HUDEP-2 (cell line): ENCODE results near the gene IRS1.

Source experiments
- DNase-seq, 76 experiments: peaks; one replicate each; lab custom pipeline; 2025; ENCODE audit not compliant: unreplicated experiment in 76 of 76; lab: John Stamatoyannopoulos, UW

The IRS1 gene

GRCh38 chr2:226793646-226794045 lies 6.0 kb downstream of the IRS1 start:
- DNase-seq = no peak

GRCh38 chr2:226792155-226792881 lies 7.3 kb downstream of the IRS1 start:
- no peak for DNase-seq

- peak in 75 of 76 experiments; percentile 28 to 91 (median 82) for DNase-seq
Observed at GRCh38 chr2:226791487-226792081, 8.0 kb downstream of the IRS1 start.

- DNase-seq = peak in 22 of 76 experiments; percentile 7 to 69 (median 42)
Observed at GRCh38 chr2:226791056-226791486, 8.5 kb downstream of the IRS1 start.

GRCh38 chr2:226790431-226790830 lies 9.2 kb downstream of the IRS1 start:
- DNase-seq = no peak

- no peak for DNase-seq
Observed at GRCh38 chr2:226790011-226790410, 9.6 kb downstream of the IRS1 start.

- no peak for DNase-seq
Observed at GRCh38 chr2:226788881-226789490, 10.6 kb downstream of the IRS1 start.

- no peak for DNase-seq
Observed at GRCh38 chr2:226788064-226788463, 11.6 kb downstream of the IRS1 start.

GRCh38 chr2:226783885-226784284 lies 15.7 kb downstream of the IRS1 start:
- DNase-seq = no peak

GRCh38 chr2:226782092-226782713 lies 17.4 kb downstream of the IRS1 start:
- no peak for DNase-seq

GRCh38 chr2:226780431-226780830 lies 19.2 kb downstream of the IRS1 start:
- DNase-seq = no peak

GRCh38 chr2:226777611-226778010 lies 22.0 kb downstream of the IRS1 start:
- no peak for DNase-seq

- no peak for DNase-seq
Observed at GRCh38 chr2:226776104-226776503, 23.5 kb downstream of the IRS1 start.

GRCh38 chr2:226775032-226775509 lies 24.5 kb downstream of the IRS1 start:
- DNase-seq = no peak

- no peak for DNase-seq
Observed at GRCh38 chr2:226773291-226773690, 26.3 kb downstream of the IRS1 start.

GRCh38 chr2:226772389-226773179 lies 27.0 kb downstream of the IRS1 start:
- DNase-seq = peak in 1 of 76 experiments; percentile 5

GRCh38 chr2:226771067-226771466 lies 28.6 kb downstream of the IRS1 start:
- no peak for DNase-seq

- no peak for DNase-seq
Observed at GRCh38 chr2:226767056-226767813, 32.4 kb downstream of the IRS1 start.

- no peak for DNase-seq
Observed at GRCh38 chr2:226766352-226767055, 33.1 kb downstream of the IRS1 start.
